ENCODE measurements around the gene CCDC183.
"Not testable (repeated sequence)": the region's sequence is repeated elsewhere in the genome, so short reads cannot be mapped to it uniquely, and the experiment has no call there.

The CCDC183 gene

GRCh38 chr9:136786983-136787382 lies 9.2 kb upstream of the CCDC183 start:
- H3K27ac ChIP-seq (ENCODE audit: low read length); H3K36me3 ChIP-seq (ENCODE audit: control insufficient read depth in 1 of 2, insufficient read depth in 2 of 2, low read length in 2 of 2); H3K9me3 ChIP-seq (ENCODE audit: control insufficient read depth in 1 of 2, low read length in 2 of 2); H3K27me3 ChIP-seq (ENCODE audit: low read depth, low read length); H3K4me3 ChIP-seq (ENCODE audit: low read depth in 1 of 2, low read length in 2 of 2): not testable (repeated sequence)
- H3K4me1 ChIP-seq (ENCODE audit: control insufficient read depth in 1 of 2, insufficient read depth in 2 of 2, low read length in 2 of 2), result peaks cover 0 to 16% of the 10 kb centered on the region in 2 donors

- Histone ChIP-seq H3K4me1 (ENCODE audit: control insufficient read depth in 1 of 2, insufficient read depth in 2 of 2, low read length in 2 of 2) (peaks cover 0 to 22% of the 10 kb centered on the region in 2 donors), H3K27me3 (ENCODE audit: low read depth, low read length) (no peaks in the 10 kb centered on the region), H3K4me3 (ENCODE audit: low read depth in 1 of 2, low read length in 2 of 2) (no peak overlapping the region), H3K27ac (ENCODE audit: low read length) (no peak overlapping the region), H3K36me3 (ENCODE audit: control insufficient read depth in 1 of 2, insufficient read depth in 2 of 2, low read length in 2 of 2) (no peaks in the 10 kb centered on the region), H3K9me3 (ENCODE audit: control insufficient read depth in 1 of 2, low read length in 2 of 2) (no peaks in the 10 kb centered on the region)
These were observed 8.3 kb upstream of the CCDC183 start for GRCh38 chr9:136787690-136788400.

GRCh38 chr9:136788644-136789522 lies 7.3 kb upstream of the CCDC183 start:
- H3K4me3 ChIP-seq (ENCODE audit: low read depth in 1 of 2, low read length in 2 of 2); H3K9me3 ChIP-seq (ENCODE audit: control insufficient read depth in 1 of 2, low read length in 2 of 2); H3K36me3 ChIP-seq (ENCODE audit: control insufficient read depth in 1 of 2, insufficient read depth in 2 of 2, low read length in 2 of 2); H3K27me3 ChIP-seq (ENCODE audit: low read depth, low read length); H3K27ac ChIP-seq (ENCODE audit: low read length): not testable (repeated sequence)
- H3K4me1 ChIP-seq (ENCODE audit: control insufficient read depth in 1 of 2, insufficient read depth in 2 of 2, low read length in 2 of 2), result peaks cover 0 to 22% of the 10 kb centered on the region in 2 donors

- no peaks in the 10 kb centered on the region for H3K36me3 ChIP-seq (ENCODE audit: control insufficient read depth in 1 of 2, insufficient read depth in 2 of 2, low read length in 2 of 2)
- H3K4me1 ChIP-seq (ENCODE audit: control insufficient read depth in 1 of 2, insufficient read depth in 2 of 2, low read length in 2 of 2), result peaks cover 0 to 22% of the 10 kb centered on the region in 2 donors
- no peak overlapping the region for H3K4me3 ChIP-seq (ENCODE audit: low read depth in 1 of 2, low read length in 2 of 2)
- no peaks in the 10 kb centered on the region for H3K27me3 ChIP-seq (ENCODE audit: low read depth, low read length)
- H3K9me3 ChIP-seq (ENCODE audit: control insufficient read depth in 1 of 2, low read length in 2 of 2), result no peaks in the 10 kb centered on the region
- H3K27ac ChIP-seq (ENCODE audit: low read length), result no peak overlapping the region
These were observed 6.6 kb upstream of the CCDC183 start for GRCh38 chr9:136789523-136789937.

GRCh38 chr9:136790640-136791515 lies 5.3 kb upstream of the CCDC183 start, which contains the start of gene TMEM141:
TSS of gene TMEM141 (plus strand) at chr9:136791344. CDS start at chr9:136791371, 27 bp downstream.
- Histone ChIP-seq H3K27ac (ENCODE audit: low read length) (peak within 1 kb of the TSS; percentile 67), H3K4me3 (ENCODE audit: low read depth in 1 of 2, low read length in 2 of 2) (peak within 1 kb of the TSS; percentile 56 to 78), H3K9me3 (ENCODE audit: control insufficient read depth in 1 of 2, low read length in 2 of 2) (no peaks in the 10 kb centered on the region), H3K4me1 (ENCODE audit: control insufficient read depth in 1 of 2, insufficient read depth in 2 of 2, low read length in 2 of 2) (peaks cover 0 to 22% of the 10 kb centered on the region in 2 donors), H3K27me3 (ENCODE audit: low read depth, low read length) (no peaks in the 10 kb centered on the region), H3K36me3 (ENCODE audit: control insufficient read depth in 1 of 2, insufficient read depth in 2 of 2, low read length in 2 of 2) (no peaks in the 10 kb centered on the region)

GRCh38 chr9:136791516-136792276 lies 4.4 kb upstream of the CCDC183 start:
- H3K36me3 ChIP-seq (ENCODE audit: control insufficient read depth in 1 of 2, insufficient read depth in 2 of 2, low read length in 2 of 2), result no peaks in the 10 kb centered on the region
- peaks cover 0 to 22% of the 10 kb centered on the region in 2 donors for H3K4me1 ChIP-seq (ENCODE audit: control insufficient read depth in 1 of 2, insufficient read depth in 2 of 2, low read length in 2 of 2)
- H3K27ac ChIP-seq (ENCODE audit: low read length), result peak overlapping the region; percentile 67
- H3K9me3 ChIP-seq (ENCODE audit: control insufficient read depth in 1 of 2, low read length in 2 of 2), result no peaks in the 10 kb centered on the region
- no peaks in the 10 kb centered on the region for H3K27me3 ChIP-seq (ENCODE audit: low read depth, low read length)
- H3K4me3 ChIP-seq (ENCODE audit: low read depth in 1 of 2, low read length in 2 of 2), result peak overlapping the region; percentile 56 to 78

- peaks cover 0 to 21% of the 10 kb centered on the region in 2 donors for H3K4me1 ChIP-seq (ENCODE audit: control insufficient read depth in 1 of 2, insufficient read depth in 2 of 2, low read length in 2 of 2)
- peak overlapping the region; percentile 60 for H3K27ac ChIP-seq (ENCODE audit: low read length)
- no peaks in the 10 kb centered on the region for H3K36me3 ChIP-seq (ENCODE audit: control insufficient read depth in 1 of 2, insufficient read depth in 2 of 2, low read length in 2 of 2)
- no peaks in the 10 kb centered on the region for H3K9me3 ChIP-seq (ENCODE audit: control insufficient read depth in 1 of 2, low read length in 2 of 2)
- H3K27me3 ChIP-seq (ENCODE audit: low read depth, low read length), result no peaks in the 10 kb centered on the region
- peak overlapping the region in 1 of 2 donors; percentile 78 for H3K4me3 ChIP-seq (ENCODE audit: low read depth in 1 of 2, low read length in 2 of 2)
These were observed 3.6 kb upstream of the CCDC183 start for GRCh38 chr9:136792321-136793085.

- Histone ChIP-seq H3K4me3 (ENCODE audit: low read depth in 1 of 2, low read length in 2 of 2) (no peak overlapping the region), H3K4me1 (ENCODE audit: control insufficient read depth in 1 of 2, insufficient read depth in 2 of 2, low read length in 2 of 2) (peaks cover 0 to 17% of the 10 kb centered on the region in 2 donors), H3K36me3 (ENCODE audit: control insufficient read depth in 1 of 2, insufficient read depth in 2 of 2, low read length in 2 of 2) (no peaks in the 10 kb centered on the region), H3K27ac (ENCODE audit: low read length) (no peak overlapping the region), H3K27me3 (ENCODE audit: low read depth, low read length) (no peaks in the 10 kb centered on the region), H3K9me3 (ENCODE audit: control insufficient read depth in 1 of 2, low read length in 2 of 2) (no peaks in the 10 kb centered on the region)
These were observed 2.8 kb upstream of the CCDC183 start for GRCh38 chr9:136793086-136793946.

GRCh38 chr9:136794281-136794999 lies 1.7 kb upstream of the CCDC183 start:
- peaks cover 10% of the 10 kb centered on the region for H3K27me3 ChIP-seq (ENCODE audit: low read depth, low read length)
- H3K9me3 ChIP-seq (ENCODE audit: control insufficient read depth in 1 of 2, low read length in 2 of 2), result no peaks in the 10 kb centered on the region
- H3K4me3 ChIP-seq (ENCODE audit: low read depth in 1 of 2, low read length in 2 of 2), result no peak overlapping the region
- H3K27ac ChIP-seq (ENCODE audit: low read length), result no peak overlapping the region
- no peaks in the 10 kb centered on the region for H3K36me3 ChIP-seq (ENCODE audit: control insufficient read depth in 1 of 2, insufficient read depth in 2 of 2, low read length in 2 of 2)
- H3K4me1 ChIP-seq (ENCODE audit: control insufficient read depth in 1 of 2, insufficient read depth in 2 of 2, low read length in 2 of 2), result peaks cover 0 to 20% of the 10 kb centered on the region in 2 donors
